GM06990 (cell line): ENCODE results near the gene MYEF2.

ENCODE experiments used
- DNase-seq: peaks from one replicate; pipeline ENCODE4 v3.0.0-alpha.2; 2011; ENCODE audit not compliant: insufficient read length; ENCODE audit errors: extremely low read depth
- H3K27me3 ChIP-seq: replicated peaks from 2 replicates; pipeline ENCODE4 v1.6.0; 2011; ENCODE audit warnings: low read length; ENCODE audit not compliant: control insufficient read depth, insufficient read depth
- H3K36me3 ChIP-seq: 2 replicates; pipeline ENCODE4 v1.5.1; 2011; ENCODE audit warnings: low read length; ENCODE audit not compliant: control insufficient read depth, insufficient read depth
- H3K4me3 ChIP-seq: replicated peaks from 2 replicates; pipeline ENCODE4 v1.5.1; 2011; ENCODE audit warnings: low read depth, mild to moderate bottlenecking, control low read depth, low read length
- TF ChIP-seq, protein P1 (sequence below): IDR thresholded peaks from 2 replicates; pipeline ENCODE4 v1.5.1; 2011; ENCODE audit warnings: low read length, control low read depth, mild to moderate bottlenecking, inconsistent platforms; ENCODE audit not compliant: insufficient read depth, poor library complexity, severe bottlenecking

Gene MYEF2

DNA sequence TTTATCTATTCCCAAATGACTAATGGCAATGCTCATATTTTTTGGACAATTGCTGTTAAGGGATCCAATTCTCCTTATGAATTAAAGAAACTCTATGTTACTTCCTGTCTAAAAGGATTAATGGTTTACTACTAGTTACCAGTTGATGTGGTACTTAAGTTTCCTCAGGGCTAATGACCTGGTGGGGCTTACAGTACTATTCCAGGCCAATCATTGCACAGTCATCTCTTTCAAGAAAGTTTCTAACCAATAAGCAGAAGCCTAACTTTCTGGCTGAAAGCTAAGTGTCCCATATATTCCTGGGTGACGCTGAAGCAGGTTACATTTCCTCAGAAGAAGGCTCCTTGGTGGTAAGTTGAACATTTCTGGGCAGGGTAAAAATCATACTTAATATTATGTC is 27.9 kb upstream of the MYEF2 start, which contains the start of gene SLC12A1:
TSS of gene SLC12A1 (plus strand) at position 322 of the 400 bp plus-strand sequence. CDS start 1,418 bp downstream, outside the sequence.
- Histone ChIP-seq H3K4me3 (no peak within 1 kb of the TSS), H3K36me3 (no peaks in the 10 kb centered on the region), H3K27me3 (no peaks in the 10 kb centered on the region)
- TF ChIP-seq, protein P1, sequence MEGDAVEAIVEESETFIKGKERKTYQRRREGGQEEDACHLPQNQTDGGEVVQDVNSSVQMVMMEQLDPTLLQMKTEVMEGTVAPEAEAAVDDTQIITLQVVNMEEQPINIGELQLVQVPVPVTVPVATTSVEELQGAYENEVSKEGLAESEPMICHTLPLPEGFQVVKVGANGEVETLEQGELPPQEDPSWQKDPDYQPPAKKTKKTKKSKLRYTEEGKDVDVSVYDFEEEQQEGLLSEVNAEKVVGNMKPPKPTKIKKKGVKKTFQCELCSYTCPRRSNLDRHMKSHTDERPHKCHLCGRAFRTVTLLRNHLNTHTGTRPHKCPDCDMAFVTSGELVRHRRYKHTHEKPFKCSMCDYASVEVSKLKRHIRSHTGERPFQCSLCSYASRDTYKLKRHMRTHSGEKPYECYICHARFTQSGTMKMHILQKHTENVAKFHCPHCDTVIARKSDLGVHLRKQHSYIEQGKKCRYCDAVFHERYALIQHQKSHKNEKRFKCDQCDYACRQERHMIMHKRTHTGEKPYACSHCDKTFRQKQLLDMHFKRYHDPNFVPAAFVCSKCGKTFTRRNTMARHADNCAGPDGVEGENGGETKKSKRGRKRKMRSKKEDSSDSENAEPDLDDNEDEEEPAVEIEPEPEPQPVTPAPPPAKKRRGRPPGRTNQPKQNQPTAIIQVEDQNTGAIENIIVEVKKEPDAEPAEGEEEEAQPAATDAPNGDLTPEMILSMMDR = no peak
- DNase-seq = no peak

DNA sequence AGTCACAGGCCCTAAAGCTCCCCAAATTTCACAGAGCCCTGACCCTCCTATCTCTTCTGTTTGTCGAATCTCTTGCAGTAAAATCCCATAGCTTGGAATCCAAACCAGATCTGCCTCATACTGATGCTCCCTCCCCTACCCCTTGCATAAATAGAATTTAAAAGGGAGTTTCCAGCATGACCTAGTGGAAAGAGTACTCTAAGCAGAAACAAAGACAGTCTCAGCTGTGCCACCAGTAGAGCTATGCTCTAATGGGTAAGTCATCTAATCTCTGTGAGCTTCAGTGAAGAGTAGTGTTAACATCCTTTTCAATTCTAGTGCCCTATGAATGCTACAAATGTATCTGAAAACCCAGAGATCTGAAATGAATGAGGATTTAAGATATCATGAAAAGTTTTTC is 24.0 kb upstream of the MYEF2 start:
- Histone ChIP-seq H3K36me3 (no peaks in the 10 kb centered on the region), H3K27me3 (no peaks in the 10 kb centered on the region), H3K4me3 (no peak overlapping the region)
- no peak for DNase-seq
- TF ChIP-seq, protein P1 = no peak

DNA sequence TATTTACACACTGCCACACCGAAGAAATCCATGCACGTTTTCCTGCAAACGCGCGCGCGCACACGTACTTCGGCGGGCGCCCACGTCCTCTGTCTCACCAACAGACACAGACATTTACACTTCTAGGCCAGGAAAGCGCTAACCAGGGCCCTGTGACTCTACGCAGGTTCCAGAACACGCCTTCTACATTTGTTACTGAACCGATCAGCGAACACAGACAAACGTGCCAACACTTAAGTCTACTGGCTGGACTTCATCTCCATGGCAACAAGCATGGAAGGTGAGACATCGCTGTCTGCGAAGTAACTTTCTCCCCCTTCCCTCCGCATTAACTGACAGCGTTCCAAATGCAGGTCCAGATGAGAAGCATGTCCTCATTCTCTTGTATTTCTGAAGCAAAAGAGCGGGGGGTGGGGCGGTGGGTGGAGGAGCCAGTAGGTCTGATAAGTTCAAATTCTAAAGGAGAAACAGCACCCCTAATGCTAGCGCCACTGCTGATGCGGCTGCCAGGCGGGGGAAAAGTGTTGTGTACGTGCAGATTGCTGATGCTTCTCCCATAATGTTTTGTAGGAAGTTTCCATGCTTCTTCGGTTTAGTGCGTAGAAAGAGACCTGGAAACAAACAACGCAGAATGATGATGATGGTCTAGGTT is 13.6 kb upstream of the MYEF2 start, which contains the start of gene CTXN2:
TSS of gene CTXN2 (plus strand) at position 92 of the 652 bp plus-strand sequence. CDS start 9,636 bp downstream, outside the sequence.
- H3K36me3 ChIP-seq = no peaks in the 10 kb centered on the region
- no peak within 1 kb of the TSS for H3K4me3 ChIP-seq
- no peaks in the 10 kb centered on the region for H3K27me3 ChIP-seq
- TF ChIP-seq, protein P1 = no peak
- no peak for DNase-seq

DNA sequence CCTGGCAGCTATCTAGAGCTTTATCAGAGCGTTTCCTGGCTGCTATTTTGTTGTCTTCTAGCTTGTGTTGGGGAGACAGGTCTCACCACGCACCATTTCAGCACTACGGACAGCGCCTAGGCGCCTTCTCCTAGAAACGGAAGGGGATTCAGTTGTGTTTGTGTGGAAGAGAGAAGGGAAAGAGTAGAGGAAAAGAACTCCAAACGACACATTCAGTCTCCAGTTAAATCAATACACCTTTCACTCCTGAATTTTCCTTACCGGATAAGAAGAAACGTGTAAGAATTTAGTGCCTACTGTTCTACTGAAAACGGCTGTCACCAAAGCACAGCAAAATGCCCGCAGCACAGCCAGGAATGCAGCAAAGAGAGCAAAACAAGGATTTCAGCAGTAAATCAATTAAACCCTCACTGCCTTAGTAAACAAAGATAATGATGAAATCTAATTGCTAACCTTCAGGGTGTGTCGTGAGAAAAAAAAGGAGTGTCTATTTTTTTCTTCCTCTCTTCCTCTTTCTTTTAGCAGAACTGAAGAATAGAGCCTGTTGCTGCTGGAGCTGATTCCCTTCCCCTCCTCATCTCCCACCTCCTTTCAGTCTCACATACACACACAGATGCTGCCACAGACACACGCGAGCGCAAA is 13.0 kb upstream of the MYEF2 start:
- TF ChIP-seq, protein P1 = no peak
- DNase-seq = no peak
- Histone ChIP-seq H3K4me3 (no peak overlapping the region), H3K27me3 (no peaks in the 10 kb centered on the region), H3K36me3 (no peaks in the 10 kb centered on the region)

DNA sequence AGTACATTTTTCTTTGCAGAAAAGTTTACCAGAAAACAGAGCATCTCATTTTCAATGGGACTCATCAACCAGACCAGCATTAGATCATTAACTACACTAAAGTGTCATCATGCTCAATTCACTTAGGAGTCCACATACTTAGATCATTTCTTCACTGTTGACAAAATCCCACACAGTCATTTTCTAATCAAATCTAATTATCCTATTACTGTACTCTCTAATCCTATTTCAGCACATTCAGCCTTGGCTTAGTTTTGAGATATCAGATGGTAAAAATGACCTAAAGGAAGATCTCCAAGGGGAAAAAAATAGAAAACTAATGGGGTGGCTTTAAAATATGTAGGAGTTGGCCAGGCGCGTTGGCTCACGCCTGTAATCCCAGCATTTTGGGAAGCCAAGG is 8.2 kb upstream of the MYEF2 start:
- Histone ChIP-seq H3K36me3 (no peaks in the 10 kb centered on the region), H3K4me3 (no peak overlapping the region), H3K27me3 (no peaks in the 10 kb centered on the region)
- TF ChIP-seq, protein P1 = no peak
- DNase-seq = no peak
